Trophoblast cell (in vitro differentiated cells and primary cell): Measurements from ENCODE around the gene MTHFD1L.

Source experiments
- DNase-seq, 2 donors: peaks; one replicate each; pipeline ENCODE4 v3.0.0-alpha.2; 2016
- H2AFZ ChIP-seq: 2 replicates; pipeline ENCODE4 v1.6.1; 2013; ENCODE audit warnings: low read length, moderate library complexity, mild to moderate bottlenecking; ENCODE audit not compliant: insufficient read depth, poor library complexity
- H2AK5ac ChIP-seq: 2 replicates; pipeline ENCODE4 v1.6.1; 2013; ENCODE audit warnings: mild to moderate bottlenecking, low read length
- H2BK120ac ChIP-seq: 2 replicates; pipeline ENCODE4 v1.6.1; 2013; ENCODE audit warnings: low read length, mild to moderate bottlenecking, moderate library complexity; ENCODE audit not compliant: insufficient read depth, poor library complexity
- H2BK12ac ChIP-seq: 2 replicates; pipeline ENCODE4 v1.6.1; 2013; ENCODE audit warnings: mild to moderate bottlenecking, low read length, moderate library complexity
- H2BK5ac ChIP-seq: 2 replicates; pipeline ENCODE4 v1.6.1; 2013; ENCODE audit warnings: low read length, low read depth, moderate library complexity, mild to moderate bottlenecking; ENCODE audit not compliant: poor library complexity
- H3K14ac ChIP-seq: 2 replicates; pipeline ENCODE4 v1.6.1; 2013; ENCODE audit warnings: mild to moderate bottlenecking, low read length
- H3K18ac ChIP-seq: 2 replicates; pipeline ENCODE4 v1.6.1; 2013; ENCODE audit warnings: mild to moderate bottlenecking, low read length
- H3K23ac ChIP-seq: 2 replicates; pipeline ENCODE4 v1.6.1; 2013; ENCODE audit warnings: low read length
- H3K27ac ChIP-seq: 2 replicates; pipeline ENCODE4 v1.5.1; 2013; ENCODE audit warnings: low read depth, mild to moderate bottlenecking, inconsistent platforms, low read length, moderate library complexity
- H3K27me3 ChIP-seq: 2 replicates; pipeline ENCODE4 v1.6.1; 2013; ENCODE audit warnings: inconsistent platforms, mild to moderate bottlenecking, low read length, moderate library complexity; ENCODE audit not compliant: insufficient read depth
- H3K36me3 ChIP-seq, 2 experiments: 1 replicate in 1 of 2; 2 replicates in 1 of 2; pipeline ENCODE4 v1.6.1; 2013; ENCODE audit warnings: low read length in 2 of 2, mild to moderate bottlenecking in 2 of 2, moderate library complexity in 1 of 2; ENCODE audit not compliant: insufficient read depth in 2 of 2, control insufficient read depth in 1 of 2
- H3K4ac ChIP-seq: 2 replicates; pipeline ENCODE4 v1.6.1; 2013; ENCODE audit warnings: low read depth, mild to moderate bottlenecking, low read length, moderate library complexity
- H3K4me1 ChIP-seq, 2 experiments: 1 replicate in 1 of 2; 2 replicates in 1 of 2; pipeline ENCODE4 v1.6.1; 2013; ENCODE audit warnings: low read length in 2 of 2, mild to moderate bottlenecking in 2 of 2, moderate library complexity in 1 of 2; ENCODE audit not compliant: insufficient read depth in 2 of 2, control insufficient read depth in 1 of 2
- H3K4me2 ChIP-seq: 2 replicates; pipeline ENCODE4 v1.6.1; 2013; ENCODE audit warnings: inconsistent platforms, mild to moderate bottlenecking, low read length, moderate library complexity
- H3K4me3 ChIP-seq: 2 replicates; pipeline ENCODE4 v1.5.1; 2013; ENCODE audit warnings: mild to moderate bottlenecking, low read depth, low read length, inconsistent platforms
- H3K79me1 ChIP-seq: one replicate; pipeline ENCODE4 v1.6.1; 2013; ENCODE audit warnings: low read length
- H3K79me2 ChIP-seq: 2 replicates; pipeline ENCODE4 v1.6.1; 2013; ENCODE audit warnings: low read length, mild to moderate bottlenecking; ENCODE audit not compliant: control insufficient read depth, insufficient read depth, poor library complexity
- H3K9ac ChIP-seq: 2 replicates; pipeline ENCODE4 v1.6.1; 2013; ENCODE audit warnings: mild to moderate bottlenecking, low read length
- H3K9me3 ChIP-seq: 2 replicates; pipeline ENCODE4 v1.6.1; 2013; ENCODE audit warnings: low read depth, mild to moderate bottlenecking, control low read depth, inconsistent platforms, low read length; ENCODE audit not compliant: insufficient read depth
- H4K12ac ChIP-seq: 2 replicates; pipeline ENCODE4 v1.6.1; 2013; ENCODE audit warnings: low read depth, mild to moderate bottlenecking, low read length, moderate library complexity
- H4K8ac ChIP-seq: 2 replicates; pipeline ENCODE4 v1.6.1; 2013; ENCODE audit warnings: low read depth, mild to moderate bottlenecking, low read length, moderate library complexity
- H4K91ac ChIP-seq: one replicate; pipeline ENCODE4 v1.6.1; 2013; ENCODE audit warnings: low read depth, mild to moderate bottlenecking, low read length, moderate library complexity
- WGBS: extraction: QIAGEN DNeasy Blood & Tissue Kit; methylation state at CpG from one replicate; pipeline ENCODE4 v1.1.7; 2013; ENCODE audit warnings: missing lambda C conversion rate; ENCODE audit not compliant: insufficient read length, insufficient coverage; ENCODE audit errors: extremely low coverage; 5-methylcytosine and 5-hydroxymethylcytosine counted together

Gene MTHFD1L

DNA sequence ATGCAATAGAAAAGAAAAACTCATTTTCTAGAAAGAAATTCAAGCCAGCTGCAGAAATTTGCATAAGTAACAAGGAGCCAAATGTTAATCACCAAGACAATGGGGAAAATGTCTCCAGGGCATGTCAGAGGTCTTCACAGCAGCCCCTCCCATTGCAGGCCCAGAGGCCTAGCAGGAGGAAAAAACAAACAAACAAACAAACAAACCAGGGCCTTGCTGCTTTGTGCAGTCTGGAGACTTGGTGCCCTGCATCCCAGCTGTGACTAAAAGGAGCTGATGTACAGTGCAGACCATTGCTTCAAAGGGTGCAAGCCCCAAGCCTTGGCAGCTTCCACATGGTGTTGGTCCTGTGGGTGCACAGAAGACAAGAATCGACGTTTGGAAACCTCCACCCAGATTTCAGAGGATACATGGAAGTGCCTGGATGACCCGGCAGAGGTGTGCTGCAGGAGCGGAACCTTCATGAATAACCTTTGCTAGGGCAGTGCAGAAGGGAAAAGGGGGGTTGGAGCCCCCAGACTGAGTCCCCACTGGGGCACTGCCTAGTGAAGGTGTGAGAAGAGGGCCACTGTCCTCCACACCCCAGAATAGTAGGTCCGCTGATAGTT lies 263.4 kb downstream of the MTHFD1L start:
- H2BK5ac ChIP-seq, result no peak overlapping the region
- no CpG with 5 or more reads among the region's 5 CpGs for WGBS

DNA sequence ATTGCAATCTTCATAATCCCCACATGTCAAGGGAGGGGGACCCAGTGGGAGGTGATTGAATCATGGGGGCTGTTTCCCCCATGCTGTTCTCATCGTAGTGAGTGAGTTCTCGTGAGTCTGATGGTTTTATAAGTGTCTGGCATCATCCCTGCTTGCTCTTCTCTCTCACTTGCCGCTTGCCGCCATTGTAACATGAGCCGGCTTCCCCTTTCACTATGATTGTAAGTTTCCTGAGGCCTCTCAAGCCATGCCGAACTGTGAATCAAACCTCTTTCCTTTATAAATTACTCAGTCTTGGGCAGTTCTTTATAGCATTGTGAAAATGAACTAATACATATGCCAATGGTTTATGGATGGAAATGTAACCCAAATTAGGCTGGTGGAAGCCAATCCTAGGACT lies 264.8 kb downstream of the MTHFD1L start:
- no peak overlapping the region for H3K4me2 ChIP-seq
- no peak overlapping the region for H3K23ac ChIP-seq
- peaks cover 2% of the 10 kb centered on the region for H3K9me3 ChIP-seq
- H2BK12ac ChIP-seq, result no peak overlapping the region
- DNase-seq, result no peak
- no peak overlapping the region for H3K18ac ChIP-seq
- H3K4me1 ChIP-seq, result no peaks in the 10 kb centered on the region
- H3K36me3 ChIP-seq, result no peaks in the 10 kb centered on the region
- no peak overlapping the region for H2AFZ ChIP-seq
- no peak overlapping the region for H2AK5ac ChIP-seq
- no peak overlapping the region for H2BK120ac ChIP-seq
- H2BK5ac ChIP-seq, result no peak overlapping the region
- no peaks in the 10 kb centered on the region for H3K79me2 ChIP-seq
- H3K4me3 ChIP-seq, result no peak overlapping the region
- no peak overlapping the region for H4K12ac ChIP-seq
- H3K27ac ChIP-seq, result no peak overlapping the region
- no peak overlapping the region for H4K8ac ChIP-seq
- no peaks in the 10 kb centered on the region for H3K27me3 ChIP-seq
- H3K79me1 ChIP-seq, result no peaks in the 10 kb centered on the region
- H3K9ac ChIP-seq, result no peak overlapping the region
- no peak overlapping the region for H3K4ac ChIP-seq
- no peak overlapping the region for H3K14ac ChIP-seq
- no CpG with 5 or more reads among the region's 6 CpGs for WGBS
- no peak overlapping the region for H4K91ac ChIP-seq

More for the DNA sequence above, 263.4 kb downstream of the MTHFD1L start:
- Histone ChIP-seq H2AK5ac (no peak overlapping the region), H3K14ac (no peak overlapping the region), H4K91ac (no peak overlapping the region), H3K36me3 (no peaks in the 10 kb centered on the region), H3K9me3 (peaks cover 2% of the 10 kb centered on the region), H4K8ac (no peak overlapping the region), H3K79me2 (no peaks in the 10 kb centered on the region), H3K79me1 (no peaks in the 10 kb centered on the region), H2AFZ (no peak overlapping the region), H3K4me2 (no peak overlapping the region), H2BK120ac (no peak overlapping the region), H3K27ac (no peak overlapping the region), H2BK12ac (no peak overlapping the region), H4K12ac (no peak overlapping the region), H3K18ac (no peak overlapping the region), H3K9ac (no peak overlapping the region), H3K4ac (no peak overlapping the region), H3K4me3 (no peak overlapping the region), H3K27me3 (no peaks in the 10 kb centered on the region), H3K23ac (no peak overlapping the region), H3K4me1 (no peaks in the 10 kb centered on the region)
- DNase-seq, result no peak

DNA sequence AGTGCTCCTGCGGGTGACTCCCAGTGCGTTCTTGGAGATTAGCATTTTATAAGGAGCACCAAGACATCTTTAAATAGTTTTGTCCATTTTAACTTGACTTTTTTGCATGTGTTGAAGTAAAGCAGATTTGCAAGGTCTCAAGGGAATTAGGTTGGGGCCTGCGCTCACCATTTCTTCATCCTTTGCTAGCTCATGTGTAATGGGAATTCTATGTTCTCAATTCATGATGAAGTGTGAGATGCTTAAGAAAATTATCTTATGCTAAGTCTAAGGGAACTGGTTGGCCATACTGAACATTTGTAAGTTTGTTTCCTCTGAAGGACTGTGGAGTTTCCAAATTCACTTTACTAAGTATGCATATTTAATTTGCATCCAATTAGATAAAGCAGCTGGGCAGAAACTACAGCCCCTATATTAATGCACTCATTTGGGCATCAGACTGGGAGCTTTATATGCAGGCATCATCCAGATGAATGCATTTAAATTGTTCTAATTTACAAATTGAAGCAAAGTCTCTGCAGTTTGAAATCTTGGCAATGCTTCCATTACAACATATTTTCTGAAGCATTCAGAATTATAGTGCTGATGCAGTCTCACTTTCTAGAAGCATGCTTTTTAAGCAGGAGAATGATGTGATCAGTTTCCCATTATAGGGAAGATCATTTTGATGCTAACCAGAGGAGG lies 266.0 kb downstream of the MTHFD1L start:
- no peak overlapping the region for H4K12ac ChIP-seq
- H3K79me2 ChIP-seq, result no peaks in the 10 kb centered on the region
- no peaks in the 10 kb centered on the region for H3K27me3 ChIP-seq
- H2BK5ac ChIP-seq, result no peak overlapping the region
- H3K4me3 ChIP-seq, result no peak overlapping the region
- H2BK12ac ChIP-seq, result no peak overlapping the region
- no peak overlapping the region for H2AFZ ChIP-seq
- no peaks in the 10 kb centered on the region for H3K4me1 ChIP-seq
- no peak overlapping the region for H3K4ac ChIP-seq
- H3K18ac ChIP-seq, result no peak overlapping the region
- no peak for DNase-seq
- no CpG with 5 or more reads among the region's 3 CpGs for WGBS
- no peak overlapping the region for H2AK5ac ChIP-seq
- H4K8ac ChIP-seq, result no peak overlapping the region
- H3K79me1 ChIP-seq, result no peaks in the 10 kb centered on the region
- no peak overlapping the region for H3K27ac ChIP-seq
- no peak overlapping the region for H3K14ac ChIP-seq
- no peak overlapping the region for H3K23ac ChIP-seq
- no peak overlapping the region for H3K4me2 ChIP-seq
- peaks cover 2% of the 10 kb centered on the region for H3K9me3 ChIP-seq
- no peak overlapping the region for H3K9ac ChIP-seq
- H4K91ac ChIP-seq, result no peak overlapping the region
- H2BK120ac ChIP-seq, result no peak overlapping the region
- no peaks in the 10 kb centered on the region for H3K36me3 ChIP-seq

DNA sequence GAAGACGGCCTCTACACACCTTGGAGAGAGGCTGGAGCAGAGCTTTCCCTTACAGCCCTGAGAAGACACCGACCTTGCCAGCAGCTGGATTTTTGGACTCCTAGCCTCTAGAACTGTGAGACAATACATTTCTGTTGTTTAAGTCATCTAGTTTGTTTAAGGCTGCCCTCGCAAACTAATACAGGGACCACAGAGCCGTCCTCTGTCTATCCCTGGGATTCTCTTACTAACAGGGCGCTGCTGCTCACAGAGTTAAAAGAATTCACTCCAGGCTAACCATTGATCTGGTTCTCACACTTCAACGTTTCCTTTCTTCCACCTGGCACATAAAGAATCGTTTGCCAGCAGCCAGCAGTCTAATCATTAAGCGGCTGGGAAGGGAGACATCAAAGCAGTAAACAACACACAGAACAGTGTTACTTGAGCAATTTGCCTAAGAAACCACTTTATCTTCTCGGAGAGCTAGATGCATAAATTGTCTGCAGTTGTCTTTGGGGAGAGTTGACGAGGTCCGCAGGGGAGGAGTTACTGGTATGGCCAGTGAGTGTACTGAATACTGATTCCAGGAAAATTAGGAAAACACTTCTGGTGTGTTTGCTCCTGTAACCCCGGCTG lies 270.7 kb downstream of the MTHFD1L start:
- no peak for DNase-seq
- WGBS, result no CpG with 5 or more reads among the region's 12 CpGs
- H3K14ac ChIP-seq, result no peak overlapping the region

More for the DNA sequence above, 270.7 kb downstream of the MTHFD1L start:
- Histone ChIP-seq H2BK120ac (no peak overlapping the region), H4K8ac (no peak overlapping the region), H3K27ac (no peak overlapping the region), H3K9ac (no peak overlapping the region), H3K79me2 (no peaks in the 10 kb centered on the region), H2BK12ac (no peak overlapping the region), H3K18ac (no peak overlapping the region), H4K12ac (no peak overlapping the region), H2AK5ac (no peak overlapping the region), H3K4me3 (no peak overlapping the region), H2BK5ac (no peak overlapping the region), H3K4ac (no peak overlapping the region), H3K36me3 (no peaks in the 10 kb centered on the region), H3K27me3 (no peaks in the 10 kb centered on the region), H3K4me1 (no peaks in the 10 kb centered on the region), H3K79me1 (no peaks in the 10 kb centered on the region), H3K4me2 (no peak overlapping the region), H3K9me3 (no peaks in the 10 kb centered on the region), H4K91ac (no peak overlapping the region), H2AFZ (no peak overlapping the region), H3K23ac (no peak overlapping the region)
